ENCODE results near the gene PCDH9. TPM values are rescaled to one million over a fixed set of nuclear protein-coding genes. Genes with fewer than 3 reads are reported as not detected.

PCDH9 gene
- total and polyA plus RNA-seq, 2 experiments from 2014 or later = 0.31 to 0.52 TPM

- no peaks in the 10 kb centered on the region for H3K27me3 Mint-ChIP-seq (ENCODE audit: insufficient read depth, low read depth, poor library complexity)
- DNase-seq (ENCODE audit: low spot score) = no peak
- Histone ChIP-seq H3K79me2 (replicated peaks; ENCODE audit: insufficient read depth) (no peaks in the 10 kb centered on the region), H2AFZ (no peak overlapping the region), H3K9me2 (ENCODE audit: insufficient read depth) (peaks cover 3% of the 10 kb centered on the region; the same call in 1 of the 2 replicates), H3K36me3 (ENCODE audit: insufficient read depth) (no peaks in the 10 kb centered on the region), H3K27ac (ENCODE audit: low read depth) (no peak overlapping the region), H4K20me1 (replicated peaks; ENCODE audit: insufficient read depth) (no peaks in the 10 kb centered on the region), H3F3A (replicated peaks; ENCODE audit: low read depth) (no peaks in the 10 kb centered on the region), H3K27me3 (ENCODE audit: insufficient read depth) (no peaks in the 10 kb centered on the region), H3K4me1 (ENCODE audit: insufficient read depth) (no peaks in the 10 kb centered on the region), H3K4me3 (no peak overlapping the region), H3K4me2 (no peak overlapping the region)
- TF ChIP-seq EZH2 (IDR thresholded peaks at IDR 0.05; ENCODE audit: low read depth, unreplicated experiment) (no peak), ETS1 (IDR thresholded peaks at IDR 0.05) (no peak), CTCF (conservative IDR thresholded peaks at IDR 0.05; ENCODE audit: low read depth in 2 of 2) (no peak), EZH2phosphoT487 (IDR thresholded peaks at IDR 0.05; ENCODE audit: unreplicated experiment) (no peak), ZNF114 (CRISPR knock-in tag; IDR thresholded peaks at IDR 0.05) (no peak), POLR2AphosphoS5 (IDR thresholded peaks at IDR 0.05; ENCODE audit: low read depth) (no peak), REST (IDR thresholded peaks at IDR 0.05; ENCODE audit: unreplicated experiment) (no peak), STAT1 (IDR thresholded peaks at IDR 0.05; ENCODE audit: unreplicated experiment) (no peak), NANOG (IDR thresholded peaks at IDR 0.05; ENCODE audit: borderline replicate concordance) (no peak), ZNF331 (CRISPR knock-in tag; IDR thresholded peaks at IDR 0.05; ENCODE audit: low read depth) (no peak), JUNB (IDR thresholded peaks at IDR 0.05; ENCODE audit: unreplicated experiment) (no peak), CREB1 (CRISPR knock-in tag; IDR thresholded peaks at IDR 0.05; ENCODE audit: low read depth) (no peak), ZNF462 (CRISPR knock-in tag; IDR thresholded peaks at IDR 0.05) (no peak)
- H3K36me3 Mint-ChIP-seq (ENCODE audit: low read depth) = no peaks in the 10 kb centered on the region
- no peak overlapping the region for H3K4me3 Mint-ChIP-seq
- no peaks in the 10 kb centered on the region for H3K9me3 Mint-ChIP-seq
- no peak for ATAC-seq
- no peak overlapping the region for H3K27ac Mint-ChIP-seq
- peaks cover 2% of the 10 kb centered on the region; the same call in 1 of the 3 replicates for H3K4me1 Mint-ChIP-seq
Observed at GRCh38 chr13:66829803-66830202, 400.3 kb downstream of the PCDH9 start.

Measured in GM23338 (cell line).